ENCODE measurements around the gene USO1. TPM values are rescaled to one million over a fixed set of nuclear protein-coding genes. Genes with fewer than 3 reads are reported as not detected.

USO1 gene
- total RNA-seq, 1 experiment from 2014 or later, result 110 TPM

- no peak overlapping the region for H2AFZ ChIP-seq (ENCODE audit: low read length)
- Mint-ChIP-seq H3K36me3 (ENCODE audit: insufficient read depth in 1 of 3, low read depth in 3 of 3) (peaks cover 4 to 26% (median 8%) of the 10 kb centered on the region in 3 experiments; a peak in 6 of 7 replicates), H3K4me3 (no peak overlapping the region), H3K9me3 (peaks cover 0 to 2% of the 10 kb centered on the region in 2 experiments; a peak in 1 of 5 replicates), H3K4me1 (peaks cover 26 to 33% of the 10 kb centered on the region in 2 experiments), H3K27me3 (ENCODE audit: low read depth) (no peaks in the 10 kb centered on the region), H3K27ac (peak overlapping the region in 2 of 3 experiments; percentile 66 to 79; a peak in 2 of 7 replicates)
- H2BK5ac ChIP-seq (ENCODE audit: insufficient read length, low read length), result no peak overlapping the region
- H3K79me2 ChIP-seq (ENCODE audit: insufficient read depth, low read length), result peaks cover 4% of the 10 kb centered on the region; the same call in 1 of the 2 replicates
- no peaks in the 10 kb centered on the region for H3K79me1 ChIP-seq (ENCODE audit: insufficient read depth, low read depth, low read length, poor library complexity, severe bottlenecking)
- no peak overlapping the region for H3K23ac ChIP-seq (ENCODE audit: insufficient read length, low read depth, low read length)
- H3K56ac ChIP-seq (ENCODE audit: insufficient read length, low read depth, low read length), result no peak overlapping the region
- no peak overlapping the region for H4K91ac ChIP-seq (ENCODE audit: insufficient read length, low read depth, low read length)
- no peak overlapping the region for H2BK15ac ChIP-seq (ENCODE audit: low read depth, low read length)
- H4K5ac ChIP-seq (ENCODE audit: insufficient read length, low read depth, low read length), result no peak overlapping the region
- H2BK120ac ChIP-seq (ENCODE audit: low read depth, low read length, poor library complexity, severe bottlenecking), result no peak overlapping the region
- H4K8ac ChIP-seq (replicated peaks; ENCODE audit: insufficient read length, low read depth, low read length), result no peak overlapping the region
- H3K14ac ChIP-seq (ENCODE audit: insufficient read depth, low read length), result no peak overlapping the region
- H3K27ac ChIP-seq (ENCODE audit: insufficient read length, low read depth, low read length), result no peak overlapping the region
- no peak overlapping the region for H3K4me2 ChIP-seq (ENCODE audit: insufficient read depth, insufficient read length, low read length)
- no peak overlapping the region for H3T11ph ChIP-seq (ENCODE audit: low read length)
- H3K23me2 ChIP-seq (ENCODE audit: insufficient read length, low read depth, low read length, poor library complexity, severe bottlenecking), result no peaks in the 10 kb centered on the region
- H2AK5ac ChIP-seq (ENCODE audit: insufficient read length, low read length), result no peak overlapping the region
- peaks cover 4% of the 10 kb centered on the region; the same call in 1 of the 2 replicates for H3K4me1 ChIP-seq (ENCODE audit: insufficient read depth, low read length)
- no peak overlapping the region for H2BK20ac ChIP-seq (ENCODE audit: low read depth, low read length, poor library complexity, severe bottlenecking)
- H3K18ac ChIP-seq (ENCODE audit: insufficient read length, low read depth, low read length), result no peak overlapping the region
- H4K20me1 ChIP-seq (ENCODE audit: control insufficient read depth, insufficient read depth, insufficient read length), result no peaks in the 10 kb centered on the region
- no peak for DNase-seq
- no peak overlapping the region for H3K9ac ChIP-seq (ENCODE audit: extremely low read depth, insufficient read length, low read length)
- H3K27me3 ChIP-seq (ENCODE audit: insufficient read depth, low read length), result no peaks in the 10 kb centered on the region
- no peak overlapping the region for H2BK12ac ChIP-seq (ENCODE audit: insufficient read length, low read depth, low read length)
- no peak overlapping the region for H3K4ac ChIP-seq (ENCODE audit: low read depth, low read length)
- TF ChIP-seq CTCF (conservative IDR thresholded peaks at IDR 0.05), result no peak
- no peaks in the 10 kb centered on the region for H3K9me3 ChIP-seq (ENCODE audit: control insufficient read depth, low read depth, low read length)
- WGBS (ENCODE audit: extremely low coverage, insufficient read length, low lambda C conversion rate), result no CpG with 5 or more reads among the region's 4 CpGs
Observed at GRCh38 chr4:75710246-75710645, 14.1 kb upstream of the USO1 start.

Data from H9 (cell line).